HG03342 (cell line): ENCODE results near the gene DBP.

Source experiments
- ATAC-seq: cut with Tn5 transposase; IDR thresholded peaks from one replicate; pipeline ENCODE4 v1.9.1; 2021; ENCODE audit warnings: mild to moderate bottlenecking, moderate library complexity; ENCODE audit not compliant: unreplicated experiment

Gene DBP

DNA sequence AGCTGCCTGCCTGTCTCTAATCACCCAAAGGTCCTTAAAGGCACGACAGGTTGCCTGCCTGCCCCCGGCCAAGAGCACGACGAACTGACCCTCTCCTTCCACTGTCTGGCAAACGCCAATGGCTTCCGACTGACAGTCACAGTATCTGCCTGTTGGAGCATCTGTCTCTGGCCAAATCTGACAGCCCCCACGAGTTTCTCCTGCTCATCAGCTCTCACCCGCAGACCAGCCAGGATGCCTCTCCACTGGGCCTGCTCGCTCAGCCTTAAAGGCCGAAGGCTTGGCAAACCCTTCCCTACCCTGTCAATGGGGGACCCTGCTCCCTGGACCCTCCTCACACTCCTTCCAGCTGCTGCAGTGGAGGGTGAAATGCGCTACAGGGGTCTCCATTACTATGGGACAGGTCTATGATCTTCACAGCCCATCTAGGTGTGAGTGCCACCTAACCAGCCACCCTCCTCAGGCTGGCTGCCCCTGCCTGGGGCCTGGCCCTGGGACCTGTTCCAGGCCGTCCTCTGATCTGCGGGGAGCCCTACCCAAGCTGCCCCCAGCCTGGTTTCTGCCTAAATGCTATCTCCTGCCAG lies 23.2 kb downstream of the DBP start:
- ATAC-seq = no peak

DNA sequence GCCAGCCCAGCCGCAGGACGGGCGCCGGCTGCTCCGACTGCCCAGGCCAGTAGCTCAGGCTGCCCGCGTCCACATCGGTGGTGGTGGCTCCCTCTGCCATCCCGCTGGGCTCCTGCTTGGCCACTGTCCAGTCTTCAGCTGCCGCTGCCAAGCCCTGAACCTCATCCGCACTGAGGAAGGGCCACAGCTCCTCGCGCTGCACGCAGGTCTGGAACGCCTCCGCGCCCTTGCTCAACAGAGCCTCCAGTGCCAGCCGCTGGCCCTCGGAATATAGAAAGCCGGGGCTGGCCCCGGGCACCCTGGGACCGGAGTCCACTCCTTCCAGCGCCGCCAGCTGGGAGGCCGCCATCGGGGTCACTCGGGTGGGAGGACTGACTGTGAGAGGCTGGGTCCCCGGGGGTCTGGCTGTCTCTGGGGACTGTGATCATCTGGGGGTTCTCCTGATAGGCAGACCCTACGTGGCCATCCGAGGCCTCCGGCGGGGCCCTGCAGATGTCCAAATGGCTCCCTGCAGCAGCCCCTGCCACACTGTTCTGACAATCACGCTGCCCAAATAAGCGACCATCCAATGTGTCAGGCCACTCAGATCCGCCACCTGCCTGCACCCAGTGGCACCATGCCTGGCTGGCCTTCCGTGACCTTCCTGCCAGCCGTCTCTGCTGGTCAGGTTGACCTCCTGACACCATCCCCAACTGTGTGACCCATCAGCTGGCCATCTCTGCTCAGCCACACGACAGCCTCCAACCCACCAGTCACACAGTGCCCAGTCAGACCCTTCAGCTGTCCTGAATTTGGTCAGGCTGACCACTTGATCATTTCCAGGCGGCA lies 23.9 kb downstream of the DBP start:
- ATAC-seq = no peak

DNA sequence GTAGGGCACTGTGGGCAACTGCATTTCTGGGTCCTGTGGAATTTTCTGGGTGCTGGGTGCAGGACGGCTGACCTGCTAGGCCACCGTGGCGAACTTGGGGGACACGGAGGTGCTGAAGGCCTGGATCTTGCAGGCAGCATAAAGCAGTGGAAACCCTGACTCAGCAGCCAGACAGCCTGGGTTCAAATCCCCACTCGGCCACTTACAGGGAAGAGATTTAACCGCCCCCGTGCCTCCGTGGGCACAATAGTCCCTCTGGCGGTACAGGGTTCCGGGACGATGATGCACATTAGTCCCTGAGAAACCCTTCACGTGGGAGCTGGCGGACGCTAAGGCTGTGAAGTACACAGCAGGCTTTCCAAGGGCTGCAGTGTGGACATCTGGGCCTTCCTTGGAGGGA lies 25.3 kb downstream of the DBP start:
- no peak for ATAC-seq

DNA sequence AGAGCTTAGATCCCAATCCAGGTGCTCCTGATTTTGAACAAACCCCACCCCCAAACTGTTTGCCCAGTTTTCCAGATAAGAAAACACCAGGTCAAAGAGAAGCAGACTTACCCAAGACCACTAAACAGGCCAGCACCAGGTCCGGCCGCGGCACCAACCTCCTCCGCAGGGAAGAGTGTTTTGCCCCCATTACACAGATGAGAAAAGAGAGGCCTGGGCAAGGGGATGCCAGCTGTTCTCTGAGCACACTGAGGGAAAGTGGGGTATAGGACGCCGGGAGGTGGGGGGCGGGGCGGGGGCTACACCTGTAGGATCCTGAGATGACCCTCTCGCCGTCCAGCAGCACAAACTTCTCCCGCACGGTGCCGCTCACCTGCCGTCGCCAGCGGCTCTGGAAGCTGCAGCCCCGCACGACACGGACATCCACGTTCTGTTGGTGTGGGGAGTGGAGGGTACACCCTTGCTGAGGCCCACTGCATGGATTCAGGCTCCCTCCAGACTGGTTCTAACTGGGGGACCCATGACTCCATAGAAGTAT lies 27.5 kb downstream of the DBP start:
- ATAC-seq = no peak

DNA sequence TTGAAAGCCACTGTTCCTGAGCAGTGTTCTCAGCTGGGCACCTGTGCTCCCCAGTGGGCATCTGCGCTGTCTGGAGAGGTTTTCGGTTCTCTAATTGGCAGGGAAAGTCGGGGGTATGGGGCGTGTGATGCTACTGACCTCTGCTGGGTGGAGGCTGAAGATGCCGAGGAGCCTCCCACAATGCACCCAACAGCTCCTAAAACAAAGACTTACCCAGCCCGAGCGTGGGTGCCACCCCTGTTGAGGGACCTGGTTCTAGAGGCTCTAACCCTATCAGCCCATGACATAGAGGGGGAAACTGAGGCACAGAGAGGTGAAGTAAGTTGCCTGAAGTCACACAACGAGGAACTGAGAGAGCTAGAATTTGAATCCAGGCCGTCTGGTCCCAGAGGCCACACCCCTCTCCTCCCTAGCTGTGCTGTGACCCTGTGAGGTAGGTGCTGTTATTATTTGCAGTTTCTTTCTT lies 28.3 kb downstream of the DBP start:
- ATAC-seq = no peak

DNA sequence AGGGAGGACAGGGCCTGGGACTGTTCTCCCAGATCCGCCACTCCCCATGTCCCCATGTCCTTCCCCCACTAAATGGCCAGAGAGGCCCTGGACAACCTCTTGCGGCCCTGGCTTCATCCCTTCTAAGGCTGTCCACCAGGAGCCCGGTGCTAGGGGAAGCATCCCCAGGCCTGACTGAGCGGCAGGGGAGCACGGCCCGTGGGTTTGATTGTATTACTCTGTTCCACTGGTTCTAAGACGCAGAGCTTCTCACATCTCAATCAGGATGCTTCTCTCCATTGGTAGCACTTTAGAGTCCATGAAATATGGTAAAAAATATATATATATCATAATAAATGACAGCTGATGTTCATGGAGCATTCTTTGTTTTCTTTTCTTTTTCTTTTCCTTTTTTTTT lies 29.8 kb downstream of the DBP start:
- no peak for ATAC-seq

DNA sequence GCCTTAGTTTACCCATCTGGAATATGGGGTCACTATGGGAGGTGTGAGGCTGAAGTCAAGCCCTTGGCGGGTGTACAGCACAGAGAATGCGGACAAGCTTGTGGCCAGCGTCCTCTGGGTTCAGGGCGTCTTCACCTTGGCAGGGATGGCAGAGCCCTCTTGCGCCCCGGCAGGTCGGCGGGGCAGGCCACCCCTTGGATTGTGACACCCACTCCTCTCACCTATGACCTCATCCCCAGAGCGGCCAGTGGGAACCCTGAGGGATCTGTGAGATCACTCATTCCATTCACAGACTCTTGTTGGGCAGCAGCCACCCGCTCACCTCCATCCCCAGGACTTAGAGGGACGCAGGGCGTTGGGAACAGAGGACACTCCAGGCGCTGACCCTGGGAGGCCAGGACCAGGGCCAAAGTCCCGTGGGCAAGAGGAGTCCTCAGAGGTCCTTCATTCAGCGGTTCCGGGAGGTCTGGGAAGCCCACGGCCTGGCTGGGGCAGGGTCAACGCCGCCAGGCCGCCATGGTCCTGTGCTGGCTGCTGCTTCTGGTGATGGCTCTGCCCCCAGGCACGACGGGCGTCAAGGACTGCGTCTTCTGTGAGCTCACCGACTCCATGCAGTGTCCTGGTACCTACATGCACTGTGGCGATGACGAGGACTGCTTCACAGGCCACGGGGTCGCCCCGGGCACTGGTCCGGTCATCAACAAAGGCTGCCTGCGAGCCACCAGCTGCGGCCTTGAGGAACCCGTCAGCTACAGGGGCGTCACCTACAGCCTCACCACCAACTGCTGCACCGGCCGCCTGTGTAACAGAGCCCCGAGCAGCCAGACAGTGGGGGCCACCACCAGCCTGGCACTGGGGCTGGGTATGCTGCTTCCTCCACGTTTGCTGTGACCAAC lies 30.5 kb downstream of the DBP start, which contains the start of gene SPACA4:
TSS of gene SPACA4 (plus strand) at position 280 of the 896 bp plus-strand sequence. CDS start at position 517, 237 bp downstream.
- ATAC-seq = no peak

DNA sequence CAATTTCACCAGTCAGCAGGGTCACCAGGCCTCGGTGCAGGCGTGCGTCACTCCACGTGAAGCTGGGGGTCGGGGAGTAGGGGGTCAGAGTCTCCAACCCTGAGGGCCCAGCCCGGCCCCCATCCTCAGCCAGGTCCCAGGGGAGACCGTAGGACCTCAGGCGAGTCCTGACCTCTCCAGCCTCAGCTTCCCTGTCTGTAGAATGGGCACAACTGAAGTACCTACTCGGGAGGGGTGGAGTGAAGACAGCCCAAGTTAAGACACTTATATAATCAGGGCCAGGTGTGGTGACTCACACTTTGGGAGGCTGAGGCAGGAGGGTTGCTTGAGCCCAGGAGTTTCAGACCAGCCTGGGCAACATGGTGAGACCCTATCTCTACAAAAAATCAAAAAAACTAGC lies 33.3 kb downstream of the DBP start:
- no peak for ATAC-seq

DNA sequence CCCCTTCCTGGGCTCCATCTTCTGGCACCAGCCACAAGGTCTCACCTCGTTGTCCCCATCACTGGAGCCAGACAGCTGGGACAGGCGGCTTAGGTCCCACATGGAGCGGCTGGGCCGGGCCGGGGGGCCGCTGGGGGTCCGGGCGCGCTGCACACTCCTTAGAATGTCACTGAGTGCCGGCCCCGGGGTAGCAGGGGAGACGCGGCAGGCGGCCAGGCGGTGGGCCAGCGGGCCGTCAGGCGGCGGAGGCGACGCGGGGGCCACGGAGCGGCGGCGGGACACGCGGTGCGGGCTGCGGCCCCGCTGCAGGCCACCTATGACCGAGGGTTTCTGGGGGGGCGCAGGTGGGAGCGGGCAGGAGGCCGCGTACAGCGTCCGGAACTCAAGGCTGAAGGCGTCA lies 33.7 kb downstream of the DBP start:
- no peak for ATAC-seq

DNA sequence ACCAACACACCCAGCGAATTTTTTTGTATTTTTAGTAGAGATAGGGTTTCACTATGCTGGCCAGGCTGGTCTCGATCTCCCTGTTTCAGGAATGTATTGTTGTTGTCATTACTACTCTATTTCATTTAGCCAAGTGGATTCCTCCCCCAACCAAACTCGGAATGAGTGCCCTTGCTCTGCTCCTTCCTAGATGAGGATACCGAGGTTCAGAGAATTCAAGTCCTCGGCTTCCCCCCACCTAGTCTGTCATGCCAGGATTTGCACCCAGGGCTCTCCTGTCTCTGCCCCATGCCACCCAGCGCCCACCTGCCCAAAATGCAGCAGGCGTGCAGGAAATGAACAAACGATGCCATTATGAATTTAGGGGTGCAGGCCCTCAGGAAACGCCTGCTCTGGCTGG lies 34.2 kb downstream of the DBP start:
- ATAC-seq = no peak

DNA sequence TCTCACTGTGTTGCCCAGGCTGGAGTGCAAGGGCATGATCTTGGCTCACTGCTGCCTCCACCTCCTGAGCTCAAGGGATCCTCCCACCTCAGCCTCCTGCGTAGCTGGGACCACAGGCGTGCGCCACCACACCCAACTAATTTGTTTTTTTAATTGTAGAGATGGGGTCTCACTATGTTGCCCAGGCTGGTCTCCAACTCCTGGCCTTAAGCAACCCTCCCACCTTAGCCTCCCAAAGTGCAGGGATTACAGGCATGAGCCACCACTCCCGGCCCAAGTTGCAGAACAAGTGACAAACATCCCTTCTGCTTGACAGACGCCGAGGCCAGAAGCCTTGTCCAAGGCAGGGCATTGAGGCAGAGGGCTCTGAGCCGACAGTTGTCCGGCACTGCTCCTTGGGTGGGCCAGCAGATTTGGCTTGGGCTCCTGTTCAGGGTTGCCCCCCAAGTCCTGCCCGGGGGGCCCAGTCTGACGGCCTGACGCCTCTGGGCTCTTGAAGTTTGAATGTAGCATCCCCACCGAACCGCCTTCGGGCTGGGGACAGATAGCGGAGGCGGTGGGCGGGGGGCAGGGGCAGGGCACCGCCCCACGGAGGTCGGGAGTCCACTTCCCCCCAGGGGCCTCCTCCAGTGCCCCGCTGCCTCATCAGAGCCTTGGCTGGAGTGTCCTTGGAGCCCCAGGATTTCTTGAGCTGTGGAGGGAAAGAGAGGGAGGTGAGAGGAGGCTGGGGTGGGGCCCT lies 36.3 kb downstream of the DBP start:
- no peak for ATAC-seq

DNA sequence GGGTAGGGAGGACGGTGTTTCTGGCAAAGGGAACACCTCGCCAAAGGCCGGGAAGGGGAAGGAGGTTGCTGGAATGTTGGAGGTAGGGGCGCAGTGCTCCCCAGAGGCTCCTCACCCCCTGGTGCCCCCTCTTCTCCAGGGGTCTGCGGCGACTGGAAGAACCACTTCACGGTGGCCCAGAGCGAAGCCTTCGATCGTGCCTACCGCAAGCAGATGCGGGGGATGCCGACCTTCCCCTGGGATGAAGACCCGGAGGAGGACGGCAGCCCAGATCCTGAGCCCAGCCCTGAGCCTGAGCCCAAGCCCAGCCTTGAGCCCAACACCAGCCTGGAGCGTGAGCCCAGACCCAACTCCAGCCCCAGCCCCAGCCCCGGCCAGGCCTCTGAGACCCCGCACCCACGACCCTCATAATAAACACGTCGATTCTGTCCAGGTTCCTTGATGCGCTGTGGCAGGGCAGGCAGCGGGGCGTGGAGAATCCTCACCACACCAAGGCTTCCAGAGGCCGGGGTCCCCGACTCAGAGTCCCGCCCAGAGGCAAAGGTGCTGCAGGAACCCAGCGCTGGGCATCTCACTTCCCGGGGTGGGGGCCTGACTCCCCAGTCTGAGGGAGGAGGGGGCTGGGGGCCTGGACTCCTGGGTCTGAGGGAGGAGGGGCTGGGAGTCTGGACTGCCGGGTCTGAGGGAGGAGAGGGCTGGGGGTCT lies 38.0 kb downstream of the DBP start:
- ATAC-seq = no peak

DNA sequence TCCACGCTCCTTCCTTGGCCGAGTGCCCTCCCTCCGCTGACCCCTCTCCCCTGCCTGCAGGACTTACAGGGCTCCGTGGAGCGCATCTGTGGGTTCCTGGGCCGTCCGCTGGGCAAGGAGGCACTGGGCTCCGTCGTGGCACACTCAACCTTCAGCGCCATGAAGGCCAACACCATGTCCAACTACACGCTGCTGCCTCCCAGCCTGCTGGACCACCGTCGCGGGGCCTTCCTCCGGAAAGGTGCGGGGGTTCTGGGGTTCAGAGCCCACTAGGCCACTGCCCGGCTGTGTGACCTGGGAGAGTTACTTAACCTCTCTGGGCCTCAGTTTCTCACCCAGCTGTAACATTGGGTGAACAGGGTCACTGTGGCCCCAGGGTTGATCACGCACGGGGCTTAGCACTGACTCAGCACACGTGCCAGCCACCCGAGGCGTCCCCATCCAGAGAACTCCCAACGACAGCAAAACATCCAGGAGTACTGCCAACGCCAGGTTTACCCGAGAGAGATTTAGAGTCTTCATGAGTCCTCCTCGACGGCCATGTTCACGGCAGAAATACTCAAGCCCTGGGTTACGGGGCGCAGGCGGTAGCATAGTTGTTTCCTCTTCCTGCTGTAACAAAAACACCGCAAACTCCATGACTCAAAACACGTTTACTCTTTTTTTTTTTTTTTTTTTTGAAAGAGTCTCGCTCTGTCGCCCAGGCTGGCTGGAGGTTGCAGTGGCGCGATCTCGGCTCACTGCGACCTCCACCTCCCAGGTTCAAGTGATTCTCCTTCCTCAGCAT lies 40.3 kb downstream of the DBP start:
- no peak for ATAC-seq

DNA sequence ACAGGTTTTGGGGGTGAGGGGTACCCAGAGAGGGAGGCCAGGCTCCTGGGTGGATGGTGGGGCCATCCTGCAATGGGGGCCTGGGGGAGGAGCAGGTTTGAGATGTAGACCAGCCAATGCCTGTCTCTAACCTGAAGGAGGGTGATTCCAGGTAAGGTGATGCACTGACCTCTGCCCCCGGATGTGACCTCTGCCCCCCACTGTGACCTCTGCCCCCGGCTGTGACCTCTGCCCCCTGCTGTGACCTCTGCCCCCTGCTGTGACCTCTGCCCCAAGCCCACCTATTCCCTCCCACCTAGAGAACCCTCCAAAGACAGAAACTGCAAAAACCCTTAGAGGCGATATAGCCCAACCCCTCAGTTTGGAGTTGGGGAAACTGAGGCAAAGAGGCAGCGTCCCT lies 40.9 kb downstream of the DBP start:
- ATAC-seq = no peak

DNA sequence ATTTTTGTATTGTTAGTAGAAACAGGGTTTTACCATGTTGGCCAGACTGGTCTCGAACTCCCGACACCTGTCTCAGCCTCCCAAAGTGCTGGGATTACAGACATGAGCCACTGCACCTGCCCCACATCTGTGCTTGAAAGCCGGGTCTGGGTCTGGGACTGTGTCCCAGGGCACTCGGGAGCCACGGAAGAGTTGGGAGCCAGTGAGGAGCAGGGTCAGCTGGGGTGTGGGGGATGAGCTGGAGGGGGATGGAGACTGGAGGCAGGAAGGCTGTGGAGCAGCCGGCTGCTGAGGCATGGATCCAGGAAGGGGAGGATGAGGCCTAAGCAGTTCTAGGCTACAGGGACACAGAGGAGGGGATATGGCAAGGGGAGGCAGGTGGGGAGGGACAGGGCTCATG lies 41.3 kb downstream of the DBP start:
- no peak for ATAC-seq

DNA sequence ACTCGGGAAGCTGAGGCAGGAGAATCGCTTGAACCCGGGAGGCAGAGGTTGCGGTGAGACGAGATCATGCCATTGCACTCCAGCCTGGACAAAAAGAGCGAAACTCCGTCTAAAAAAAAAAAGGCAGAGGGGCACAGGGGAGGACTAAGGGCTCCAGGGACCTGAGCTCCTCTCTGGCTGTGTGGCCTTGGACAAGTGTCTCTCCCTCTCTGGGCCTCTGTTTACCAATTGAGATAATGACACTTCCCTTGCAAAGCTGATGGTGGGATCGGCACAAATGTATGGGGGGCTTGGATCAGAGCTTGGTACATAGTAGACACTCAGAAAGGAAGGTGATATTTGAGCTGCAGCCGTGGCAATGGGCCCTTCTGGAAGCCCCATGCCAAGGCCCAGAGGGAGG lies 42.0 kb downstream of the DBP start:
- no peak for ATAC-seq

DNA sequence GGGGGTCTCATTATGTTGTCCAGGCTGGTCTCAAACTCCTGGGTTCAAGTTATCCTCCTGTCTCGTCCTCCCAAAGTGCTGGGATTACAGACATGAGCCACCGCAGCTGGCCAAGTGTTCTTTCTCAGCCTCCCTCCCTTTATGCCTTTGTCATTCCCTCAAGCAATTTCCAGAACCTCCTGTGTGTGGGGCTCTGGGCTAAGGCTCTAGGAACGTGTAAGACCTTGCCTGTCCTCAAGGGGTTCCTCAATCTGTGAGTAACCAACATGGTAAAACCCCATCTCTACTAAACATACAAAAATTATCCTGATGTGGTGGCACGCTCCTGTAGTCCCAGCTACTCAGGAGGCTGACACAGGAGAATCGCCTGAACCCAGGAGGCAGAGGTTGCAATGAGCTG lies 46.2 kb downstream of the DBP start:
- ATAC-seq = no peak

DNA sequence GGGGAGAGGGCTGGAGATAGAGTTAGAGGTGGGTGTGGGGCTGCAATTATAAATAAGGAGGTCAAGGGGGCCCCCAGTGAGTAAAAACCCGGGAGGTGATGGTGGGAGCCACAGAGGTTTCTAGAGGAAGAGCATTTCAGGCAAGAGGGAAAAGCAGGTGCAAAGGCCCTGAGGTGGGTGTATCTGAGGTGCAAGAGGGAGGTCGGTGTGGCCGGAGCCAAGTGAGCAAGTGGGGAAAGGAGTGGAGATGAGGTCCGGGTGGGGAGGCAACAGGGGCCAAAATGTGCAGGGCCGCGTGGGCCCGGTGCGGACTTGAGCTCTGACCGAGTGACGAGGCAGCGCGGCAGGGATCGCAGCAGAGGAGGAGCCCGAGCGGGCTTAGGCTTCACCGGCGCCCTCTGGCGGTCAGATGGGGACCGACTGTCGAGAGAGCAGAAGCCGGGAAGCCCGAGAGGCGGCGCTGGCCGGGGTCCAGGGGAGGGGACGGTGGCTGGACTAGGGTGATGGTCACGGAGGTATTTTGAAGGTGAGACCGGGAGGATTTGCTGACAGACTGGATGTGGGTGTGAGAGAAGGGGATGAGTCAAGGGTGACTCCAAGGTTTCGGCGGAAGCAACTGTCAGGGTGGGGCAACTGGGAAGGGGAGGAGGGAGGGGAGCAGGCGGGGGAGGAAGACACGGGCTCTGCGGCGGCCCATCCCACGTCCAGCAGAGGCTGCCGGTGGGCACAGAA lies 48.3 kb downstream of the DBP start:
- ATAC-seq = no peak

DNA sequence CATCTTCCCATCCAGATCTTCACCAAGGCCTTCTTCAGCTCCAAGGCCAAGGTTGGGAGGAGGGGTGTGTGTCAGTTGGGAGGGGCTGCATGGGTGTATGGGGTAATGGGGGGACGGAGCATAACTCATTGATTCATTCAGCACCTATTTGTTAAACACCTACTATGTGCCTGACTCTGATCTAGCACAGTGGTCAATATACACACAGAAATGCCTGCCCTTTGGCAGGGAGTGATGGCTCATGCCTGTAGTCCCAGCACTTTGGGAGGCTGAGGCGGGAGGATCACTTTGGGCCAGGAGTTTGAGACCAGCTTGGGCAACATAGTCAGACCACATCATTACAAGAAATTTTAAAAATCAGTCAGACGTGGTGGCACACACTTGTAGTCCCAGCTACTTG lies 49.8 kb downstream of the DBP start:
- ATAC-seq = no peak
